Left cardiac atrium (tissue), 4 donors: ENCODE data around the gene BST2. TPM values are rescaled to one million over a fixed set of nuclear protein-coding genes. Genes with fewer than 3 reads are reported as not detected.

Experiments
- ATAC-seq, 2 donors: fragments of 200-7000 bp; cut with Tn5 transposase; one replicate each; pipeline ENCODE4 v1.9.1; 2020; ENCODE audit warnings: mild to moderate bottlenecking in 2 of 2, moderate library complexity in 2 of 2
- DNase-seq: peaks from one replicate; pipeline ENCODE4 v3.0.0-alpha.2; 2020
- intact Hi-C, 2 donors: fragments of 100-400 bp; cut with DNase I; formaldehyde crosslinking; loops; one replicate each; pipeline versions ENCODE4 v1.14.1 to v1.15.1; 2022 to 2023
- total RNA-seq, 2 donors: library from RNA; stranded (reverse); fragmentation: NEBNext Ultra II Directional; extraction: Animal tissue kit (Norgen Biotek cat#: 25700); gene quantifications; one replicate each; pipeline ENCODE4 v1.2.1, GENCODE V29; 2021
- donor health status: DM: no; HTN: yes; CAD: no.
- donor health status: DM: no; HTN: yes; CAD: no; lungs with severe emphysema.
- donor health status: DM: yes; HTN: yes; CAD: no.
- donor health status: Dilated cardiomyopathy.

BST2 gene
- total RNA-seq, 2 donors from 2014 or later: 56.9 to 72.6 TPM

DNA sequence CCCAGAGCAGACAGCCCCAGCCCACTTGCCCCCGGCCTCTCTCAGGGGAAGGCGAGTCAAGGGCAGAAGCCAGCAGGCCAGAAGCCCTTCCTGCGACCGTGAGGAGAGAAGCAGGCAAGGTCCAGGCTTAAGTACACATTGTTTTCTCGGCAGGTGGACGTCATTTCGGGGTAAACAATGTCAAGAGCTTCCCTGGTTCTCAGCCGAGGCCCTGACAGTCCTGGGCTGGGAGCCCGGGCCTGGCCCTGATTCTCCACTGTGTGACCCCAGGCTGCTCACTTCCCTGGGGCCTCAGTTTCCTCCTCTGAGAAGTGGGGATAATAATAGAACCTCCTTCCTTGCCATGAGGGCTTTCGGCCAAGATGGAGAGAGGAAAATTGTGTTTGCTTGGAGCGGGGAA lies 47.7 kb downstream of the BST2 start:
- intact Hi-C loops: no loop called here
- DNase-seq (no peak), ATAC-seq (peak in 1 of 2 donors; percentile 54)

DNA sequence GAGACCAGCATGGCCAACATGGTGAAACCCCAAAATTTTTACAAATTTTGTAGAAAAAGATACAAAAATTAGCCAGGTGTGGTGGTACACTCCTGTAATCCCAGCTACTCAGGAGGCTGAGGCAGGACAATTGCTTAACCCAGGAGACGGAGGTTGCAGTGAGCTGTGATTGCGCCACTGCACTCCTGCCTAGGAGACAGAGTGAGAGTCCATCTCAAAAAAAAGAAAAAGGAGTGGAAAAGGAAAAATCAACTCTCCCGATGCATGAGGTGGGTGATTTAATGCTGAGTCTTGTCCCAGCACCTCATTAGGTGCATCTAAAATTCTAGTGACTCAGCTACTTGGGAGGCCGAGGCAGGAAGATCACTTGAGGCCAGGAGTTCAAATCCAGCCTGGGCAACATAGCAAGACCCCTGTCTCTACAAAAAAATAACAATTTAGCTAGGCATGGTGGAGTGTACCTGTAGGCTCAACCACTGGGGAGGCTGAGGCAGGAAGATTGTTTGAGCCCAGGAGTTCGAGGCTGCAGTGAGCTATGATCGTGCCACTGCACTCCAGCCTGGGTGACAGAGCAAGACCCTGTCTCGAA lies 48.3 kb downstream of the BST2 start:
- DNase-seq (no peak), ATAC-seq (no peak)
- intact Hi-C loops: no loop called here

DNA sequence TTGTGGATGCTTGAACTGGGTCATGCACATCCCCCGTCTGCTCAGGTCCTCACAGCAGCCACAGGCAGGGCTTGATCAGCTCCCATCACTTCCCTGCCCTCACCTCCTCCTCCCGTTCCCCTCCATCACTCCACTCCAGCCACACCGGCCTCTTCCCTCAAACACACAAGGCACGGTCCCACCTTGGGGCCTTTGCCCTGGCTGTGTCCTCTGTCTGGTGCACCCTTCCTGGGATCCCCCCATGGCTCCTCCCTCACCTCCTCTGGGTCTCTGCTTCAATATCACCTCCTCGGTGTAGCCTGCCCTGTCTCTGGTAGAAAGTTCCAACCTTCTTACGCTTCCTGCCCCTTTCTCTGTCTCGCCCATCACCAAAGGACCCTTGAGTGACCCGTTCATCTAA lies 52.0 kb downstream of the BST2 start:
- ATAC-seq: no peak
- no peak for DNase-seq
- intact Hi-C loops: no loop called here

Other genes starting within 250 kb of the BST2 start
- gene USE1, start 190.3 kb downstream of the BST2 start, total RNA-seq: 10 to 100 TPM; 22.5 to 23.4 TPM
- 10 to 100 TPM; 18.7 to 25.3 TPM for gene OCEL1, start 179.4 kb downstream of the BST2 start, total RNA-seq
- 10 to 100 TPM; 40.5 to 49.9 TPM for gene NR2F6, start 159.7 kb downstream of the BST2 start, total RNA-seq
- 1 to 10 TPM; 6.5 to 6.7 TPM for gene USHBP1, start 140.9 kb downstream of the BST2 start, total RNA-seq
- gene BABAM1, start 138.2 kb downstream of the BST2 start, total RNA-seq: 10 to 100 TPM; 67.2 to 68.3 TPM
- under 1 TPM; 0.37 to 0.47 TPM for gene ANKLE1, start 123.7 kb downstream of the BST2 start, total RNA-seq
- gene ABHD8, start 102.2 kb downstream of the BST2 start, total RNA-seq: 10 to 100 TPM; 11.2 to 11.6 TPM
- 100 to 1,000 TPM; 147 to 152 TPM for gene MRPL34, start 99.8 kb downstream of the BST2 start, total RNA-seq
- 10 to 100 TPM; 27.5 to 33.3 TPM for gene DDA1, start 96.1 kb downstream of the BST2 start, total RNA-seq
- gene ANO8, start 70.8 kb downstream of the BST2 start, total RNA-seq: 1 to 10 TPM; 9.5 to 10.0 TPM
- 10 to 100 TPM in 1 of 2 donors, 1 to 10 TPM in 1; 9.7 to 12.8 TPM for gene GTPBP3, start 68.1 kb downstream of the BST2 start, total RNA-seq
- 100 to 1,000 TPM; 102 to 137 TPM for gene PLVAP, start 28.3 kb downstream of the BST2 start, total RNA-seq
- gene CCDC194, start 11.4 kb downstream of the BST2 start, total RNA-seq: not detected
- 10 to 100 TPM; 22.6 to 24.8 TPM for gene MVB12A, start 14.4 kb upstream of the BST2 start, total RNA-seq
- under 1 TPM; 0.18 to 0.21 TPM for gene TMEM221, start 43.0 kb upstream of the BST2 start, total RNA-seq
- under 1 TPM in 1 of 2 donors, not detected in 1; 0.56 TPM for gene NXNL1, start 55.3 kb upstream of the BST2 start, total RNA-seq
- gene SLC27A1, start 64.9 kb upstream of the BST2 start, total RNA-seq: 10 to 100 TPM; 33.4 to 55.1 TPM
- 10 to 100 TPM; 28.6 to 37.3 TPM for gene PGLS, start 106.0 kb upstream of the BST2 start, total RNA-seq
- 10 to 100 TPM; 47.7 to 54.8 TPM for gene COLGALT1, start 150.0 kb upstream of the BST2 start, total RNA-seq